ENCODE results near the gene THEM4.
"Not testable (repeated sequence)": the region's sequence is repeated elsewhere in the genome, so short reads cannot be mapped to it uniquely, and the experiment has no call there.

THEM4 gene

GRCh38 chr1:151893176-151893924, 16.0 kb downstream of the THEM4 start:
- DNase-seq (ENCODE audit: low read depth in 2 of 2), result no peak

DNA sequence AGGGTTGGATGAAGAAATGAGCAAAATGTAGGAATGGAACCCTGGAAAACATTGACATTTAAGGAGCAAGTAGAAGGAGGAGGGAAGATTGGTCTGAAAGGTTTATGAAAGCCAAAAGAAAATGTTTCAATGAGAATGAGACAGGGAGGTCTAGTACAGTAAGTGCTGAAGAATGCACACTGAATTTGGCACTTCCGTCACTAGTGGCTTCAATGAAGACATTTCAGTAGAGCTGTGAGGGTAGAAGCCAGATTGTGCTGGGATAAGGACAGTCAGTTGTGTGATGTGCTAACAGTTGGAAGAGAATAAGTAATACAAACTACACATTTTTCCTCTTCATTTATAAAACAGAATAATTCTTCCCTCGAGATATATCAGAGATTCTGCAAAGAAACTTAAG, 17.1 kb downstream of the THEM4 start:
- no peak for DNase-seq (ENCODE audit: low read depth in 2 of 2)

- no peak for DNase-seq (ENCODE audit: low read depth in 2 of 2)
These were observed 17.8 kb downstream of the THEM4 start for GRCh38 chr1:151891512-151891911.

- DNase-seq (ENCODE audit: low read depth in 2 of 2), result no peak
These were observed 20.2 kb downstream of the THEM4 start for GRCh38 chr1:151888972-151889570.

- no peak for DNase-seq (ENCODE audit: low read depth in 2 of 2)
These were observed 22.3 kb downstream of the THEM4 start for GRCh38 chr1:151887028-151887427.

DNA sequence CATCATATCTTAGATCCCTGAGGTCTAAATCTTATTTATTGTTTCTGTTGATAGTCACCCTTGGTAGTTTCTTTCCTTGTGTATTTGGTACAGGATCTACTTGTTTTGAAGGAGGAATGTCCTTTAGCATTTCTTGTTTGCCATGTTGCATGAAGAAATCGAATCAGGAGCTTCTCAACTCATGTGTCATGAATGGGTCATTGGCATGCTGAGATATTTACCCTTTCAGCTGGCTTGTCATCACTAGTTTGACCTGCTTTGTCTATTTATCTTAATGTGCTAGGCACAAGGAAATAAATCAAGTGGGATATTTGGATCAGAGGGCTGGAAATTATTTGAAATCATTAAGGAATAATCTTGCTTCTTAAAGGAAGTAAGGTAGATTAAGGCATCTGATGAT, 23.8 kb downstream of the THEM4 start:
- DNase-seq (ENCODE audit: low read depth in 2 of 2), result no peak

DNA sequence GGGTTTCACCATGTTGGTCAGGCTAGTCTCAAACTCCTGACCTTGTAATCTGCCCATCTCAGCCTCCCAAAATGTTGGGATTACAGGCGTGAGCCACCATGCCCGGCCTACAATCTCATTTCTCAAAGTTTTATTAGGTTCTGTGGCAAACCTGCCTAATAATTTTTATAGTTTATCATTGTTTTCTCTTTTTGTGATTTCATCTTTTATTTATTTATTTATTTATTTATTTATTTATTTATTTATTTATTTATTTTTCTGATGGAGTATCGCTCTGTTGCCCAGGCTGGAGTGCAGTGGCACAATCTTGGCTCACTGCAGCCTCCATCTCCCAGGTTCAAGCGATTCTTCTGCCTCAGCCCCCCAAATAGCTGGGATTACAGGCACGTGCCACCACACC, 24.4 kb downstream of the THEM4 start:
- not testable (repeated sequence) for DNase-seq (ENCODE audit: low read depth in 2 of 2)

GRCh38 chr1:151884445-151884844, 24.9 kb downstream of the THEM4 start:
- DNase-seq (ENCODE audit: low read depth in 2 of 2), result not testable (repeated sequence)

- DNase-seq (ENCODE audit: low read depth in 2 of 2), result not testable (repeated sequence)
These were observed 25.4 kb downstream of the THEM4 start for GRCh38 chr1:151883898-151884297.

GRCh38 chr1:151882918-151883317, 26.4 kb downstream of the THEM4 start:
- DNase-seq (ENCODE audit: low read depth in 2 of 2), result not testable (repeated sequence)

- DNase-seq (ENCODE audit: low read depth in 2 of 2), result no peak
These were observed 26.8 kb downstream of the THEM4 start for GRCh38 chr1:151882466-151882865.

DNA sequence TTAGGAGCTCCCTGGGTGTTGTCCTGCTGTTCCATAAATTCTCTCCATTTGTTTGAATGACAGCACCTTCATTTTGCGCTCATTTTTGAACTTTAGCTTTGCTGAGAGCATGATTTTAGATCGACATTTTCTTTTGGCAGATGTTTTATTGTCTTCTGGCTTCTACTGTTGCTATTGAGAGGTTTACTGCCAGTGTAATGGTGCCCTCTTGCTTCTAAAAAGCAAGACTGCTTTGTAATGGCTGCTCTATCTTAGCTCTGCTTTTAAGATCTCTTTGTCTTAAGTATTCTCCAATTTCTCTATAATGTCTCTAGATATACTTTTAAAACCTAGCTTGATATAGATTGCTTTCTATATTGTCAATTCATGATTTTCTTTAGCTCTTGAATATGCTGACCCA, 27.8 kb downstream of the THEM4 start:
- no peak for DNase-seq (ENCODE audit: low read depth in 2 of 2)

- DNase-seq (ENCODE audit: low read depth in 2 of 2), result no peak
These were observed 33.8 kb downstream of the THEM4 start for GRCh38 chr1:151875419-151876097.

DNA sequence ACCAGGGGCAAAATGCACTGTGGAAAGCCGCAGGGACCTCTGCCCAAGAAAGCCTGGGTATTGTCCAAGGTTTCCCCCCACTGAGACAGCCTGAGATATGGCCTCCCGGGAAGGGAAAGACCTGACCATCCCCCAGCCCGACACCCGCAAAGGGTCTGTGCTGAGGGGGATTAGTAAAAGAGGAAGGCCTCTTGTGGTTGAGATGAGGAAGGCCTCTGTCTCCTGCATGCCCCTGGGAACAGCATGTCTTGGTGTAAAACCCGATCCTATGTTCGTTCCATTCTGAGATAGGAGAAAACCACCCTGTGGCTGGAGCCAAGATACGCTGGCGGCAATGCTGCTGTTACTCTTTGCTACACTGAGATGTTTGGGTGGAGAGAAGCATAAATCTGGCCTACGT, 36.5 kb downstream of the THEM4 start:
- DNase-seq (ENCODE audit: low read depth in 2 of 2), result not testable (repeated sequence)

GRCh38 chr1:151871284-151872030, 37.9 kb downstream of the THEM4 start:
- no peak for DNase-seq (ENCODE audit: low read depth in 2 of 2)

GRCh38 chr1:151868486-151868885, 40.8 kb downstream of the THEM4 start:
- no peak for DNase-seq (ENCODE audit: low read depth in 2 of 2)

GRCh38 chr1:151867765-151868411, 41.4 kb downstream of the THEM4 start:
- peak in 1 of 2 experiments; percentile 11 for DNase-seq (ENCODE audit: low read depth in 2 of 2)

GRCh38 chr1:151867321-151867720, 42.0 kb downstream of the THEM4 start:
- DNase-seq (ENCODE audit: low read depth in 2 of 2), result no peak

DNA sequence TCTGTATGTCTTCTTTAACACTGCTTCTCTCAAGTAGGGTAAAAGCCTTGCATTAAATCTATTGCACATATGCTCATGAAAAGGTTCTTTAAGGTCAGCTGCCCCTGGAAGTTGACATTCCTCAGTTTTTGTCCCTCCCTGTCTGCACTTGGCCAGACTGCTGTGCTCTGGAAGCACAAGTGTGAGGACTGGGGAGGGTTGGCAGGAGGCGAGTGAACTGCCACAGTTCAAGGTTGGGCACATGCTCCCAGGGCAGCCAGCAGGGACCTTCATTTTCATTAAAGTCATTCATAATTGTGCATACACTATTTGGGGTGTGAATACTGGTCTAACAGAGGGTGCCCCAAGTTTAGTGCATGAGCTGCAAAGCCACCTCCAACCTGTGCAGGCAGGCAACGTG, 44.9 kb downstream of the THEM4 start:
- no peak for DNase-seq (ENCODE audit: low read depth in 2 of 2)

DNA sequence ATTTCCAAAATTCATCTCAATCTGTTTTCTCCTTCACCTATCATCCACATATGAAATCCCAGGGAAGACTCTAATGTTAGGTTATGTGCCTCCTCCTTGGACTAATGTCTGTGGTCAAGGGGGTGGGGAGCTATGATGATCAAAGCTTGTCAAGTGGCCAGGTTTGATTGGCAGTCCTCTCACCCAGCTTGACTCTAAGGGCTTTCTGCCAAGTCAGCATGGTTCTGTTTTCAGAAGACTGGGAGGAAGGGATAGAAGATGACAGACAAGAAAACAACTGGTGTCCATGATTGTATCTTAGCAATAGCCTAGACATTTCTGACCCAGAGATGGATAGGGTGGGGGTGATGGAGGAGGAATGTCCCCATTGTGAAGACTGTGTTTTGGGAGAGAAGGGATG, 46.7 kb downstream of the THEM4 start:
- DNase-seq (ENCODE audit: low read depth in 2 of 2), result no peak

- DNase-seq (ENCODE audit: low read depth in 2 of 2), result no peak
These were observed 48.7 kb downstream of the THEM4 start for GRCh38 chr1:151860504-151861187.

Data from fibroblast of skin of left quadriceps (primary cell).